Measurements from ENCODE around the gene UROC1. TPM values are rescaled to one million over a fixed set of nuclear protein-coding genes. Genes with fewer than 3 reads are reported as not detected.

Gene UROC1
- not detected for total RNA-seq
- long read RNA-seq: 0 reads

- ATAC-seq (no peak), DNase-seq (no peak)
These were observed at the start of gene UROC1 for GRCh38 chr3:126517291-126517951. Gene UROC1, minus strand, starts transcription at chr3:126517773. Its CDS starts 54 bp downstream, at chr3:126517719.

GRCh38 chr3:126562737-126563276 is 45.2 kb upstream of the UROC1 start:
- DNase-seq: no peak
- no peak for ATAC-seq
- intact Hi-C loops (cut with DNase I, micrococcal nuclease): no loop called here

More at GRCh38 chr3:126517291-126517951, at the start of gene UROC1:
- intact Hi-C loops (cut with DNase I, micrococcal nuclease): no loop called here

- ATAC-seq (no peak), DNase-seq (peak in 1 of 2 donors; percentile 12)
- intact Hi-C loops (cut with DNase I, micrococcal nuclease): no loop called here
These were observed 40.9 kb upstream of the UROC1 start, which contains the start of gene C3orf22 for GRCh38 chr3:126558336-126559071. Gene C3orf22, minus strand, starts transcription at chr3:126558932. Its CDS starts 5,542 bp downstream, at chr3:126553390.

- ATAC-seq: no peak
- intact Hi-C loops (cut with DNase I, micrococcal nuclease): no loop called here
- DNase-seq: no peak
These were observed 40.2 kb upstream of the UROC1 start for GRCh38 chr3:126557761-126558160.

- intact Hi-C loops (cut with DNase I, micrococcal nuclease): no loop called here
- DNase-seq (peak in 1 of 2 donors; percentile 17), ATAC-seq (no peak)
These were observed 39.8 kb upstream of the UROC1 start for GRCh38 chr3:126557415-126557745.

GRCh38 chr3:126556637-126557414 is 39.3 kb upstream of the UROC1 start:
- no peak for DNase-seq

GRCh38 chr3:126555795-126556636 is 38.4 kb upstream of the UROC1 start:
- intact Hi-C loops (cut with DNase I, micrococcal nuclease): no loop called here
- peak in 1 of 2 donors; percentile 14 for DNase-seq
- no peak for ATAC-seq

More at GRCh38 chr3:126556637-126557414, 39.3 kb upstream of the UROC1 start:
- ATAC-seq: no peak
- intact Hi-C loops (cut with DNase I, micrococcal nuclease): no loop called here

GRCh38 chr3:126554560-126555525 is 37.3 kb upstream of the UROC1 start:
- DNase-seq: peak in 1 of 2 donors; percentile 8
- intact Hi-C loops (cut with DNase I, micrococcal nuclease): no loop called here

GRCh38 chr3:126553284-126554084 is 35.9 kb upstream of the UROC1 start:
- DNase-seq (peak in 1 of 2 donors; percentile 18), ATAC-seq (no peak)
- intact Hi-C loops (cut with DNase I, micrococcal nuclease): no loop called here

More at GRCh38 chr3:126554560-126555525, 37.3 kb upstream of the UROC1 start:
- ATAC-seq: peak; percentile 34

GRCh38 chr3:126552688-126553283 is 35.2 kb upstream of the UROC1 start:
- DNase-seq: peak in 1 of 2 donors; percentile 10
- intact Hi-C loops (cut with DNase I, micrococcal nuclease): no loop called here
- ATAC-seq: no peak

GRCh38 chr3:126551839-126552687 is 34.5 kb upstream of the UROC1 start:
- ATAC-seq: no peak
- intact Hi-C loops (cut with DNase I, micrococcal nuclease): no loop called here

GRCh38 chr3:126551121-126551838 is 33.7 kb upstream of the UROC1 start:
- intact Hi-C loops (cut with DNase I, micrococcal nuclease): no loop called here
- ATAC-seq (no peak), DNase-seq (peak in 1 of 2 donors; percentile 18)

More at GRCh38 chr3:126551839-126552687, 34.5 kb upstream of the UROC1 start:
- DNase-seq: peak in 1 of 2 donors; percentile 18

GRCh38 chr3:126550488-126551051 is 33.0 kb upstream of the UROC1 start:
- DNase-seq: peak in 1 of 2 donors; percentile 10
- intact Hi-C loops (cut with DNase I, micrococcal nuclease): no loop called here
- ATAC-seq: no peak

- ATAC-seq: no peak
- peak in 1 of 2 donors; percentile 13 for DNase-seq
- intact Hi-C loops (cut with DNase I, micrococcal nuclease): no loop called here
These were observed 32.4 kb upstream of the UROC1 start for GRCh38 chr3:126549861-126550487.
